ENCODE measurements around the gene TXLNG.

TXLNG gene

DNA sequence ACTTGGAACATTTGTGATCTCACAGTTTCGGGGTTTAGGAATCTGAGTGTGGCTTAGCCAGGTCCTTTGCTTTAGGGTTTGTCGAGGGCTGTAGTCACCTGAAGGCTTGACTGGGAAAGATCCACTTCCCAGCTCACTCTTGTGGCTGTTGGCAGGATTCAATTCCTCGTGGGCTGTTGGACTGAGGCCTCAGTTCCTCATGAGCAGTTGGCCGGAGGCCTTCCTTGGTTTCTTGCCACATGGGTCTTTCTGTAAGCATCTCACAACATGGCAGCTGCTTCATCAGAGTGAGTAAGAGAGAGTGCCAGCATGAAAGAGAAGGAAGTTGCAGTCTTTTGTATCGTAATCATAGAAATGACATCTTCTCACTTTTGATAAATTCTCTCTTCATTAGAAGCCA lies 11.1 kb downstream of the TXLNG start:
- H3K4me3 ChIP-seq (ENCODE audit: low read depth, low read length), result no peak overlapping the region
- in situ Hi-C loops (cut with HindIII; ENCODE audit: low sequenced_read_pairs), result no loop called here
- TF ChIP-seq, protein P1, sequence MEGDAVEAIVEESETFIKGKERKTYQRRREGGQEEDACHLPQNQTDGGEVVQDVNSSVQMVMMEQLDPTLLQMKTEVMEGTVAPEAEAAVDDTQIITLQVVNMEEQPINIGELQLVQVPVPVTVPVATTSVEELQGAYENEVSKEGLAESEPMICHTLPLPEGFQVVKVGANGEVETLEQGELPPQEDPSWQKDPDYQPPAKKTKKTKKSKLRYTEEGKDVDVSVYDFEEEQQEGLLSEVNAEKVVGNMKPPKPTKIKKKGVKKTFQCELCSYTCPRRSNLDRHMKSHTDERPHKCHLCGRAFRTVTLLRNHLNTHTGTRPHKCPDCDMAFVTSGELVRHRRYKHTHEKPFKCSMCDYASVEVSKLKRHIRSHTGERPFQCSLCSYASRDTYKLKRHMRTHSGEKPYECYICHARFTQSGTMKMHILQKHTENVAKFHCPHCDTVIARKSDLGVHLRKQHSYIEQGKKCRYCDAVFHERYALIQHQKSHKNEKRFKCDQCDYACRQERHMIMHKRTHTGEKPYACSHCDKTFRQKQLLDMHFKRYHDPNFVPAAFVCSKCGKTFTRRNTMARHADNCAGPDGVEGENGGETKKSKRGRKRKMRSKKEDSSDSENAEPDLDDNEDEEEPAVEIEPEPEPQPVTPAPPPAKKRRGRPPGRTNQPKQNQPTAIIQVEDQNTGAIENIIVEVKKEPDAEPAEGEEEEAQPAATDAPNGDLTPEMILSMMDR (IDR thresholded peaks at IDR 0.05; ENCODE audit: low read depth, low read length), result no peak
- peak; percentile 14 for DNase-seq (ENCODE audit: low read depth, low spot score)

DNA sequence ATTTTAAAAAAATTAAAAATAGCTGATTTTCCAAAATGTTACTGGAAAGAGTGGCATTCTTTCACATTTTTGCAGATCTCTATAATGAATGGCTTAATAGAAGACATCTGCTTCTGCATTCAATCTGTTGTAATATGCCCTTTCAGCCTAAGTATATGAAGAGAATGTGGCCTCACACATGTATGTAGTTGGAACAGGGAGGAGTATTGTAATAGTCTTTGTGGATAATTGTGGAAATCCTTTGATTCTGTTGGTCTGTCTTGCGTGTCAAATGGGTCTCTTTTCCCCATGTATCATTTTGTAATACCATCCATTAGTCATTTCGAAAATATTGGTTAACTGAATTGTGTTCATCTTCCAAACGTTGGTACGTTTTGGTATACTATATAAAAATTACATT lies 11.6 kb downstream of the TXLNG start:
- in situ Hi-C loops (cut with HindIII; ENCODE audit: low sequenced_read_pairs), result no loop called here
- H3K4me3 ChIP-seq (ENCODE audit: low read depth, low read length), result no peak overlapping the region
- TF ChIP-seq, protein P1 (IDR thresholded peaks at IDR 0.05; ENCODE audit: low read depth, low read length), result no peak
- no peak for DNase-seq (ENCODE audit: low read depth, low spot score)

DNA sequence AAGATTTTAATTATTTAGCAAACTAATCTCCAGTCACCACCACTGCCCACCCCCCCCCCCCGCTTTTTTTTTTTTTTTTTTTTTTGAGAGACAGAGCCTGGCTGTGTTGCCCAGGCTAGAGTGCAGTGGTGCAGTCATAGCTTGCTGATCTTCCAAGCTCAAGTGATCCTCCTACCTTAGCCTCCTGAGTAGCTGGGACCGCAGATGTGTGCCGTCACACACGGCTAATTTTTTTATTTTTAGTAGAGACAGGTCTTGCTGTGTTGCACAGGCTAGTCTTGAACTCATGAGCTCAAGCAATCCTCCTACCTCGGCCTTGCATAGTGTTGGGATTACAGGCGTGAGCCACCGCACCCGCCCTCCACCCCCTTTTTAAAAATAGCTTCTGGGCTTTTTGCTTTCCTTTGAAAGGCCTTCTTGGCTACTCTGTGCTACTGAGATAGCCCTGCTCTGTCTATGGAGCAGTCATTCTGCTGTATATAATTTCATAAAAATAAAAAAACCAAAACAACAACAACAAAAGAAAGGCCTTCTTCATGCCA lies 18.7 kb downstream of the TXLNG start:
- no peak overlapping the region for H3K4me3 ChIP-seq (ENCODE audit: low read depth, low read length)
- in situ Hi-C loops (cut with HindIII; ENCODE audit: low sequenced_read_pairs), result no loop called here
- DNase-seq (ENCODE audit: low read depth, low spot score), result no peak
- TF ChIP-seq, protein P1 (IDR thresholded peaks at IDR 0.05; ENCODE audit: low read depth, low read length), result no peak

DNA sequence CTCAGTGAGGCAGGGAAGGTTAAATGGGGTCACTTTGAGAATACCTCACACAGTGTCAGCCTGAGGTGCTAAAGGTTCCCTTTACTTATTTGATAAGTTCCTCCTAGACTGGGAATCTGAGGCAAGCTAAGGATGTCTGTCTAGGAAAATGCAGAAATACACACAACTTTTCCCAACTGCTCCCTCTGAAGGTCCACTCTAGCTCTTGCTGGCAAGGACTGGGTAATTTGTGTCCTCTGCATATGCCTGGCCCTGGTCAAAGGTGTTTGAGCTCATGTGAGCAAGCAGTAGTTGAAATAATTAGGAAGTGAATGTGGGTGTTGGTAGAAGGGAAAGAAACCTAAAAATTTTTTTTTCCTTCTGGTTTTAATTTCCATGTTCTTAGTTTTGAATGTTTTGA lies 21.3 kb downstream of the TXLNG start:
- no peak overlapping the region for H3K4me3 ChIP-seq (ENCODE audit: low read depth, low read length)
- in situ Hi-C loops (cut with HindIII; ENCODE audit: low sequenced_read_pairs), result no loop called here
- DNase-seq (ENCODE audit: low read depth, low spot score), result peak; percentile 55
- TF ChIP-seq, protein P1 (IDR thresholded peaks at IDR 0.05; ENCODE audit: low read depth, low read length), result peak; percentile 70

DNA sequence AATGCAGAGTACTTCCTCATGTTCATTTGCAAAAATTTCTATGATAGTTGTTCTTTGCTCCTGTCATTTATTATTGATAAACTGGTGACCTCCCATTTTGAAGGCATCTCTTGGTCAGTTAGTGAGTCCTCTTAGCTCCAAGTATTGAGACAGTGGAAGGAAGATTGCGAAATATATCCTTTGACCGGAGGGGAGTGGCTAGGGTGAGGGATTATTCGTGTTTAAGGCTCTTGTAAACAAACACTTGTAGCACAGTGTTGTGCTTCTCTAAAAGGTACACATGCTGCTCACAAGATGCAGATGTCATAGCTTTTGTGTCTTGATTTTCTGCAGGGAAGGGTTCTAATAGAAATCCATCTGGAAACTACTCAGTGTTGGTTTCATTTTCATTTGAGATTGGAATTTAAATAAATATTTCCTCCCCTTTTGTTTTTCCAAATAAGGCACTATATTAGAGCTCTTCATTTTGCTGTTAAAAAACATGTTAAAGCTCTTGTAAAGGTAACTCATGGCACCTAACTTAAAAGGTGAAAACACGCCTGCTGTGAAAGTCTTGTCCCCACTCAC lies 21.8 kb downstream of the TXLNG start:
- TF ChIP-seq, protein P1 (IDR thresholded peaks at IDR 0.05; ENCODE audit: low read depth, low read length), result no peak
- in situ Hi-C loops (cut with HindIII; ENCODE audit: low sequenced_read_pairs), result no loop called here
- H3K4me3 ChIP-seq (ENCODE audit: low read depth, low read length), result peak overlapping the region; percentile 16
- DNase-seq (ENCODE audit: low read depth, low spot score), result peak; percentile 40

DNA sequence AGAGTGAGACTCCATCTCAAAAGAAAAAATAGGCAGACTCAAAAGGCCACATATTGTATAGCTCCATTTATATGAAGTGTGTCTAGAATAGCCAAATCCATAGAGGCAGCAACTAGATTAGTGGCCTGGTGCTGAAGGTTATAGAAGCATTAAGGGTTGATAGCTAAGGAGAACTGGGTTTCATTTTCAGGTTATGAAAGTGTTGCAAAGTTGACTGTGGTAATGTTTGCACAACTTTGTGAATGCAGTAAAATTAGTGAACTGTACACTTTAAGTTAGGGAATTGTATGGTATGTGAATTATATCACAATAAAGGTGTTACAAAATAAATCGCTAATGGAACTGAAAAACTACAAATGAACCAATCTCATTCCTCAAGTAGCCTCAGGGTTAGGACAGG lies 28.3 kb downstream of the TXLNG start:
- in situ Hi-C loops (cut with HindIII; ENCODE audit: low sequenced_read_pairs), result no loop called here
- H3K4me3 ChIP-seq (ENCODE audit: low read depth, low read length), result no peak overlapping the region
- no peak for DNase-seq (ENCODE audit: low read depth, low spot score)
- TF ChIP-seq, protein P1 (IDR thresholded peaks at IDR 0.05; ENCODE audit: low read depth, low read length), result no peak
